ENCODE results near the gene TMEM186.

The TMEM186 gene

DNA sequence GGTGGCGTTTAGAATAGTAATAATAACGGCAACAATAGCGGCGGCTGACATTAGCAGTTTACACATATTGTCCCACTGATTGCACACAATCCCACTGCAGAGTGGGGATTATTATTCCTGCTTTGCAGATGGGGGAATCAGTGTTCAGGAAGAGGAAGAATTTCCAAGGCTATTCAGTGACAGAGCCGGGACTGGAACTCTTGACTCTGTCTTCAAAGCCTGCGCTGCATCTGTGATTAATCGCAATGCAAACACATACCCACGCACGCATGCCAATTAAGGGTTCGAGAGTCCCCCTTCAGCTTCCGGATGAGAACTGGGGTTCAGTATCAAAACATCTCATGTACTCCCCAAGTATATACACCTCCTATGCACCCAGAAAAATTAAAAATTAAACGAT, 29.2 kb downstream of the TMEM186 start:
- no peak for TF ChIP-seq CTCF (IDR thresholded peaks at IDR 0.05; ENCODE audit: control insufficient read depth, extremely low read depth, insufficient read depth)
- no peak for DNase-seq (ENCODE audit: low read depth)

DNA sequence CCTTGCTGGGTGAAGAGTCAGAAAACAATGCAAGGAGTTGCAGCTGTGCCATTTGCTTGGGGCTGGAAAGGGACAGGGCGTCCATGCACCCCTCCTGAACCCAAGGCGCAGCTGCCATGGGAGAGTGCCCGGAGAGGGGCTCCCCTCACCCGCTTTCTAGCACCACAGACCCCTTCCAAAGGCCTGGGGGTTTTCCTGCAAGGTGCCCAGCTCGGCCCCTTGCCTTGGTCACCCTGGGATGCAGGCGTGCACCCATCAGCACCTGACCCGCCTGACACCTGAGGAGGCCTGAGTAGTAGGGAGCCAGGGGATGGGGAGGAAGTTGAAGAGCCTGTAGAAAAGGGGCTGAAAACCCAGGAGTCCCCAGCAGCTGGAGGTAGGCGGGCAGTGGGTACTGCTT, 30.3 kb downstream of the TMEM186 start:
- H3K4me3 ChIP-seq (ENCODE audit: low read depth, low read length): no peak overlapping the region
- no peak for DNase-seq (ENCODE audit: low read depth)
- TF ChIP-seq CTCF (IDR thresholded peaks at IDR 0.05; ENCODE audit: control insufficient read depth, extremely low read depth, insufficient read depth): no peak

More for the DNA sequence above, 29.2 kb downstream of the TMEM186 start:
- no peak overlapping the region for H3K4me3 ChIP-seq (ENCODE audit: low read depth, low read length)

DNA sequence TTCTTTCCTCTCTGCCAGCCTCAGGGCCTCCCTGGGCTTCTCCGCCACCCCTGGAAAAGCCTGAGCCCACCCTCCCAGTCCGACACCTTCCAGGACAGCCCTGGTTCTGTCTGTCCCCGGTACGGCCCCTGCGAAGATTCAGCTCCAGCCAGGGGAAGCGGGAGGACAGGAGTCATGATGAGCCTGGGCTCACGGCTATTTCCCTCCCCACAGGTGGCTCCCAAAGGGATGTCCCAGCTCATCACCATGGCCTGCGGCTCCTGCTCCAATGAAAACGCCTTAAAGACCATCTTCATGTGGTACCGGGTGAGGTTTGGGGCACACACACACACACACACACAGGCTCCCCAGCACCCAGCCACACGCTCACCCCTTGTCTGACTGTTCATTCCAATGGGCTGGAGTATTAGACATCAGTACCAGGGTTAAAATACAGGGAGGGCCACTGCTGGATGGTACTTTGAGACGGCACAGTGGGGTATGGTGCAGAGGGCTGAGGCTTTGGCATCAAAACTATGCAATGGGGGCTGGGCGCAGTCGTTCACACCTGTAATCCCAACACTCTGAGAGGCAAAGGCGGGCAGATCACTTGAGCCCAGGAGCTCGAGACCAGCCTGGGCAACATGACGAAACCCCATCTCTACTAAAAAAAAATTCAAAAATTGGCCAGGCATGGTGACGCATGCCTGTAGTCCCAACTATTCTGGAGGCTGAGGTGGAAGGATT, 32.8 kb downstream of the TMEM186 start:
- no peak overlapping the region for H3K4me3 ChIP-seq (ENCODE audit: low read depth, low read length)
- no peak for DNase-seq (ENCODE audit: low read depth)
- no peak for TF ChIP-seq CTCF (IDR thresholded peaks at IDR 0.05; ENCODE audit: control insufficient read depth, extremely low read depth, insufficient read depth)

GRCh38 chr16:8763899-8764298, 33.5 kb downstream of the TMEM186 start:
- no peak for TF ChIP-seq CTCF (IDR thresholded peaks at IDR 0.05; ENCODE audit: control insufficient read depth, extremely low read depth, insufficient read depth)
- no peak overlapping the region for H3K4me3 ChIP-seq (ENCODE audit: low read depth, low read length)
- DNase-seq (ENCODE audit: low read depth): no peak

GRCh38 chr16:8763083-8763482, 34.4 kb downstream of the TMEM186 start:
- no peak for DNase-seq (ENCODE audit: low read depth)
- TF ChIP-seq CTCF (IDR thresholded peaks at IDR 0.05; ENCODE audit: control insufficient read depth, extremely low read depth, insufficient read depth): no peak
- no peak overlapping the region for H3K4me3 ChIP-seq (ENCODE audit: low read depth, low read length)

GRCh38 chr16:8762254-8762653, 35.2 kb downstream of the TMEM186 start:
- DNase-seq (ENCODE audit: low read depth): no peak
- H3K4me3 ChIP-seq (ENCODE audit: low read depth, low read length): no peak overlapping the region
- TF ChIP-seq CTCF (IDR thresholded peaks at IDR 0.05; ENCODE audit: control insufficient read depth, extremely low read depth, insufficient read depth): no peak

DNA sequence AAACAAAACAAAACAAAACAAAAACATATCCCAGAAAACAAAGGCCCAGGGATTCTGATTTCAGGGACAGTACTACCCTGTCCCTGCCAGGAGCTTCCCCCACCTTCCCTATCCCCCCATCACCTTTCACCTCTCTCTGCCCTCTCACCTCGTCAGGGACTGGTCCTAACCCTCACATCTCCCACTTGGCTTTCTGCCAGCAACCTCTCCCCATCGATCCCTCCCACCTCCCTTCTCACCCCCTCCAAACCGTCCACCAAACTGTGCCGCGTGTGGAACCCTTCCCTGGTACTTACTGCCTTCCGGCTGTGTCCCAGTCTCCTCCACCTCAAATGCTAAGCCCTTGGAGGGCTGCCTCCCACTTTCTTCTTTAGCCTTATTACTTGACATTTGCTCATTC, 36.4 kb downstream of the TMEM186 start:
- no peak overlapping the region for H3K4me3 ChIP-seq (ENCODE audit: low read depth, low read length)
- no peak for TF ChIP-seq CTCF (IDR thresholded peaks at IDR 0.05; ENCODE audit: control insufficient read depth, extremely low read depth, insufficient read depth)
- DNase-seq (ENCODE audit: low read depth): no peak
